H1 (cell line): Measurements from ENCODE around the gene TCF7L1. TPM values are rescaled to one million over a fixed set of nuclear protein-coding genes. Genes with fewer than 3 reads are reported as not detected.

Source experiments
- ASH2L ChIP-seq: fragments of 200-600, 300-600 bp; sonication (generic); IDR thresholded peaks from one replicate; pipeline ENCODE4 v1.7.1; 2017; ENCODE audit warnings: low read length
- CHD1 ChIP-seq: IDR thresholded peaks from 2 replicates; pipeline ENCODE4 v1.6.1; 2012; ENCODE audit warnings: low read depth, low read length, improper control_type of control experiment
- SIX5 ChIP-seq: IDR thresholded peaks from 2 replicates; pipeline ENCODE4 v1.6.1; 2011; ENCODE audit warnings: mild to moderate bottlenecking, low read depth, low read length
- polyA plus RNA-seq, 7 experiments: library from polyadenylated mRNA; depleted of rRNA in 3 of 7; stranded (reverse) in 5 of 7; unstranded in 2 of 7; fragments of >200 nt in 5 of 7; fragments of 200-250 nt in 2 of 7; gene quantifications; 1 replicate in 5 of 7; 2 replicates in 1 of 7; 4 replicates in 1 of 7; pipeline versions ENCODE4 v1.2.1 to v1.2.3, GENCODE V29; 2011 to 2013; ENCODE audit warnings: missing spikeins in 2 of 7, mixed read lengths in 2 of 7
- total RNA-seq: library from RNA; stranded (reverse); fragmentation: NEBNext Ultra II Directional; extraction: Animal tissue kit (Norgen Biotek cat#: 25700); gene quantifications from 2 replicates; pipeline ENCODE4 v1.2.1, GENCODE V29; 2021

TCF7L1 gene
- total and polyA plus RNA-seq, 2 of the 8 experiments (the other 6 are each of a cell fraction or from before 2014, with no cell fraction given): 27.5 to 108 TPM

GRCh38 chr2:85145116-85145820 is 12.1 kb downstream of the TCF7L1 start (continued):
- TF ChIP-seq SIX5 (no peak), ASH2L (no peak), CHD1 (no peak)
- TF ChIP-seq, all 59 proteins: peak for 0
